HL-60 (cell line): ENCODE results near the gene MACROD2.

ENCODE experiments used
- DNase-seq, 2 experiments: peaks; one replicate each; pipeline ENCODE4 v3.0.0-alpha.2; 2010 to 2020; ENCODE audit warnings: low read depth in 1 of 2, low spot score in 1 of 2
- H3K27ac ChIP-seq: fragments of 250-450 bp; sonication (Bioruptor Pico); replicated peaks from 2 replicates; pipeline ENCODE4 v1.5.1; 2020; ENCODE audit warnings: mild to moderate bottlenecking, moderate library complexity
- H3K27me3 ChIP-seq: fragments of 250-450 bp; sonication (Bioruptor Pico); 2 replicates; pipeline ENCODE4 v1.5.1; 2021; ENCODE audit warnings: mild to moderate bottlenecking, moderate library complexity; ENCODE audit not compliant: insufficient read depth, poor library complexity, severe bottlenecking
- H3K4me3 ChIP-seq: replicated peaks from 2 replicates; pipeline ENCODE4 v1.5.1; 2011; ENCODE audit warnings: mild to moderate bottlenecking, control low read depth, low read length; ENCODE audit not compliant: insufficient read depth
- CTCF ChIP-seq: IDR thresholded peaks from one replicate; pipeline ENCODE4 v1.5.1; 2011; ENCODE audit warnings: low read length, control low read depth, inconsistent platforms; ENCODE audit not compliant: insufficient read depth
- GABPA ChIP-seq: IDR thresholded peaks from 2 replicates; pipeline ENCODE4 v1.6.1; 2012; ENCODE audit warnings: low read depth
- POLR2AphosphoS5 ChIP-seq: IDR thresholded peaks from 2 replicates; pipeline ENCODE4 v1.6.1; 2012; ENCODE audit warnings: low read depth
- SPI1 ChIP-seq: IDR thresholded peaks from 2 replicates; pipeline ENCODE4 v1.6.1; 2012; ENCODE audit warnings: low read depth, mild to moderate bottlenecking, borderline replicate concordance
- TF ChIP-seq, protein P1 (sequence below): IDR thresholded peaks from 2 replicates; pipeline ENCODE4 v1.6.1; 2012; ENCODE audit warnings: low read depth; ENCODE audit not compliant: insufficient replicate concordance

MACROD2 gene

DNA sequence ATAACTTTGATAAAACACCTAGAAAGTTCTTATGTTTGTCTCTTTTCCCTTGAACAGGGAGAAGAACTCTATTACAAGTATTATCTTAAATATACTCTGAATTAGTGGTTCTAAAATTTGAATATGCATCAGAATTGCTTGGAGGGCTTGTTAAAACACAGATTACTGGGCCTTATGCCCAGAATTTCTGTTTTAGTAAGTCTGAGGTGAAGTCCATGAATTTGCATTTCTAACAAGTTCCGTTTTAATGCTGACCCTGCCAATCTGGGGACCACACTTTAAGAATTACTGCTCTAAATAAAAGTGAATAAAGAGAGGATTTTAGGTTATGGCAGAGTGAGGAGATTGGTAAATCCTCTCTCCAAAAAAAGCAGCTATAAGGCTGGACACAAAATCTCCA lies 510.2 kb downstream of the MACROD2 start:
- Histone ChIP-seq H3K4me3 (no peak overlapping the region), H3K27ac (no peak overlapping the region), H3K27me3 (no peaks in the 10 kb centered on the region)
- TF ChIP-seq POLR2AphosphoS5 (no peak), SPI1 (no peak), CTCF (no peak), GABPA (no peak)
- TF ChIP-seq, protein P1, sequence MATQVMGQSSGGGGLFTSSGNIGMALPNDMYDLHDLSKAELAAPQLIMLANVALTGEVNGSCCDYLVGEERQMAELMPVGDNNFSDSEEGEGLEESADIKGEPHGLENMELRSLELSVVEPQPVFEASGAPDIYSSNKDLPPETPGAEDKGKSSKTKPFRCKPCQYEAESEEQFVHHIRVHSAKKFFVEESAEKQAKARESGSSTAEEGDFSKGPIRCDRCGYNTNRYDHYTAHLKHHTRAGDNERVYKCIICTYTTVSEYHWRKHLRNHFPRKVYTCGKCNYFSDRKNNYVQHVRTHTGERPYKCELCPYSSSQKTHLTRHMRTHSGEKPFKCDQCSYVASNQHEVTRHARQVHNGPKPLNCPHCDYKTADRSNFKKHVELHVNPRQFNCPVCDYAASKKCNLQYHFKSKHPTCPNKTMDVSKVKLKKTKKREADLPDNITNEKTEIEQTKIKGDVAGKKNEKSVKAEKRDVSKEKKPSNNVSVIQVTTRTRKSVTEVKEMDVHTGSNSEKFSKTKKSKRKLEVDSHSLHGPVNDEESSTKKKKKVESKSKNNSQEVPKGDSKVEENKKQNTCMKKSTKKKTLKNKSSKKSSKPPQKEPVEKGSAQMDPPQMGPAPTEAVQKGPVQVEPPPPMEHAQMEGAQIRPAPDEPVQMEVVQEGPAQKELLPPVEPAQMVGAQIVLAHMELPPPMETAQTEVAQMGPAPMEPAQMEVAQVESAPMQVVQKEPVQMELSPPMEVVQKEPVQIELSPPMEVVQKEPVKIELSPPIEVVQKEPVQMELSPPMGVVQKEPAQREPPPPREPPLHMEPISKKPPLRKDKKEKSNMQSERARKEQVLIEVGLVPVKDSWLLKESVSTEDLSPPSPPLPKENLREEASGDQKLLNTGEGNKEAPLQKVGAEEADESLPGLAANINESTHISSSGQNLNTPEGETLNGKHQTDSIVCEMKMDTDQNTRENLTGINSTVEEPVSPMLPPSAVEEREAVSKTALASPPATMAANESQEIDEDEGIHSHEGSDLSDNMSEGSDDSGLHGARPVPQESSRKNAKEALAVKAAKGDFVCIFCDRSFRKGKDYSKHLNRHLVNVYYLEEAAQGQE, result no peak
- DNase-seq, result no peak

DNA sequence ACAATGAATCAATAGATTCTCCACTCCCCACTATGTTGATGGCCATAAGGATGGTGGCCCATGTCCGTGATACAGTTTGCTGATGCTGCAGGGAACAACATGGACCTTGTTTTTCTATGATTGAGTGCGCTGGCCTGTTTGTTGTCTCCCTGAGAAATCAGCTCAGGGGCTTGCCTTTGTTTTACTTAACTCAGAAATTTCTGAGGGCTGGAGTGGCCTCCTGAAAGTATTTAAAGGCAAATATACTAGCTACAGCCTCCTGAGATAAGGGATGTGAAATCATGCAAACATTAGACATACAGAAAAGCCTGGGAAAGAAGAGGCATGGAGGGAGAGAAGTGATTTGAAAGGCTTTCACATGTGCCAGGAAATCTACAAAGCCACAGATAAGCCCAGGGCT lies 512.4 kb downstream of the MACROD2 start:
- H3K27ac ChIP-seq, result no peak overlapping the region
- DNase-seq, result no peak
- no peaks in the 10 kb centered on the region for H3K27me3 ChIP-seq
- no peak overlapping the region for H3K4me3 ChIP-seq
- no peak for TF ChIP-seq SPI1
- no peak for TF ChIP-seq GABPA
- no peak for TF ChIP-seq POLR2AphosphoS5
- TF ChIP-seq, protein P1, result no peak
- TF ChIP-seq CTCF, result no peak

DNA sequence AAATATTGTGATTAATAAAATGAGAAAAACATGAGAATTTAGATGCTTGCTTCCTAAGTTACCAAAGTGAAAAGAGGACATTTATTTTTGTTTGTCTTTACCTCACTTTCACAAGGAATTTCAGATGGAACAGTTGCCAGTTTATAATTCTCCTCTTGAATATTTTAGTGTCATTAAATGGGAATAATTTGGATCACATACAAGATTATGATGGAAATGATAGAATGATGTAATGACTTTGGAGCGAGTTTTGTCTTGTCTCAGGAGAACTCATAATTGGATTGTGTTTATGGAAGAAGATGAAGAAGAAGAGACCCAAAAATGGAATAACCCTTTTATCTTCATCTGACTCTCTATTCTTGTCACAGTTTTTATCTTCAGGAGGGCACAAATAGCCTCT lies 515.0 kb downstream of the MACROD2 start:
- H3K27ac ChIP-seq, result no peak overlapping the region
- no peaks in the 10 kb centered on the region for H3K27me3 ChIP-seq
- TF ChIP-seq CTCF (no peak), POLR2AphosphoS5 (no peak), GABPA (no peak), SPI1 (no peak)
- TF ChIP-seq, protein P1, result no peak
- no peak overlapping the region for H3K4me3 ChIP-seq
- no peak for DNase-seq
